HepG2 (cell line): ENCODE measurements around the gene DIP2C. TPM values are rescaled to one million over a fixed set of nuclear protein-coding genes. Genes with fewer than 3 reads are reported as not detected.

ENCODE experiments used
- ATAC-seq: fragments of 200-7000 bp; cut with Tn5 transposase; 3 replicates; pipeline ENCODE4 v1.9.1; 2020; ENCODE audit warnings: mild to moderate bottlenecking, moderate library complexity
- BruUV-seq: library from RNA; stranded (reverse); fragments of 400-500 nt; replicated peaks from 2 replicates; lab custom pipeline; 2021; lab: Mats Ljungman, UMichigan
- CTCF ChIA-PET: fragments of 300-600 bp; formaldehyde crosslinking; extraction: SDS; loops from one replicate; lab custom pipeline; 2021; ENCODE audit warnings: low total read pairs, inconsistent platforms, low intra/inter-chr PET ratio; lab: Yijun Ruan, JAX
- POLR2A ChIA-PET: fragments of 350-600 bp; sonication (Branson Sonifier 250); formaldehyde crosslinking; loops from one replicate; lab custom pipeline; 2020; ENCODE audit warnings: antibody characterized with exemption, inconsistent platforms; lab: Yijun Ruan, JAX
- DNase-seq: peaks from one replicate; pipeline ENCODE4 v3.0.0-alpha.2; 2015; ENCODE audit warnings: low spot score
- FAIRE-seq: peaks from 3 replicates; lab custom pipeline; 2011; peaks lifted over from hg19 to GRCh38; lab: Jason Lieb, UNC
- H2AFZ ChIP-seq: one replicate; pipeline ENCODE4 v1.6.1; 2011; ENCODE audit warnings: low read length, inconsistent platforms
- H3K27ac ChIP-seq: fragments of 300-600 bp; 3 replicates; pipeline ENCODE4 v1.8.0; 2011; ENCODE audit warnings: mixed run types, mild to moderate bottlenecking, mixed read lengths, low read length, inconsistent platforms; ENCODE audit not compliant: insufficient read depth; ENCODE audit errors: extremely low read length
- H3K27me3 ChIP-seq, 2 experiments: fragments of 200-600 bp in 1 of 2; 2 replicates in 1 of 2; 3 replicates in 1 of 2; pipeline versions ENCODE4 v1.6.0 to v1.8.0; 2011; ENCODE audit warnings: low read length in 2 of 2, mild to moderate bottlenecking in 2 of 2, moderate library complexity in 2 of 2, inconsistent platforms in 1 of 2; ENCODE audit not compliant: insufficient read depth in 2 of 2, control insufficient read depth in 1 of 2
- H3K36me3 ChIP-seq, 2 experiments: fragments of 200-600 bp in 1 of 2; replicated peaks in 1 of 2; 2 replicates in 1 of 2; 3 replicates in 1 of 2; pipeline versions ENCODE4 v1.5.1 to v1.8.0; 2011; ENCODE audit warnings: low read length in 2 of 2, inconsistent platforms in 1 of 2; ENCODE audit not compliant: insufficient read depth in 2 of 2, control insufficient read depth in 1 of 2
- H3K4me1 ChIP-seq: 2 replicates; pipeline ENCODE4 v1.5.1; 2012; ENCODE audit warnings: low read length, inconsistent platforms; ENCODE audit not compliant: insufficient read depth
- H3K4me2 ChIP-seq: 2 replicates; pipeline ENCODE4 v1.6.0; 2011; ENCODE audit warnings: low read depth, low read length, inconsistent platforms
- H3K4me3 ChIP-seq, 3 experiments: fragments of 200-600 bp in 1 of 3; sonication (generic), shearing (Covaris generic) in 1 of 3; replicated peaks in 1 of 3; 2 replicates each; pipeline ENCODE4 v1.5.1; 2011 to 2016; ENCODE audit warnings: low read length in 3 of 3, inconsistent platforms in 2 of 3, low read depth in 2 of 3, mild to moderate bottlenecking in 2 of 3, control low read depth in 1 of 3, mixed read lengths in 1 of 3; ENCODE audit not compliant: insufficient read depth in 1 of 3
- H3K79me2 ChIP-seq: one replicate; pipeline ENCODE4 v1.6.1; 2011; ENCODE audit warnings: low read length, inconsistent platforms; ENCODE audit not compliant: insufficient read depth
- H3K9ac ChIP-seq: 2 replicates; pipeline ENCODE4 v1.6.0; 2011; ENCODE audit warnings: mild to moderate bottlenecking, low read depth, low read length, inconsistent platforms; ENCODE audit not compliant: insufficient read depth
- H3K9me3 ChIP-seq: 2 replicates; pipeline ENCODE4 v1.5.1; 2012; ENCODE audit warnings: mild to moderate bottlenecking, low read length
- H4K20me1 ChIP-seq: 2 replicates; pipeline ENCODE4 v1.6.0; 2011; ENCODE audit warnings: inconsistent platforms, mild to moderate bottlenecking, low read length, moderate library complexity; ENCODE audit not compliant: insufficient read depth
- CBX2 ChIP-seq, 2 experiments: fragments of 200-600 bp in 1 of 2; sonication (generic); formaldehyde crosslinking in 1 of 2; IDR thresholded peaks; 2 replicates each; pipeline versions ENCODE4 v1.7.0 to v1.8.1; 2018 to 2022; ENCODE audit warnings: low read depth in 2 of 2, low read length in 1 of 2, mild to moderate bottlenecking in 1 of 2, missing genetic modification reagents in 1 of 2
- HMGA1 ChIP-seq: sonication (generic); formaldehyde crosslinking; conservative IDR thresholded peaks from 2 replicates; pipeline ENCODE4 v1.4.0; 2020; ENCODE audit warnings: missing genetic modification reagents
- HNF4G ChIP-seq, 2 experiments: sonication (generic) in 1 of 2; formaldehyde crosslinking in 1 of 2; IDR thresholded peaks; 2 replicates each; pipeline versions ENCODE4 v1.4.0 to v1.6.1; 2011 to 2020; ENCODE audit warnings: borderline replicate concordance in 2 of 2, low read depth in 2 of 2, mild to moderate bottlenecking in 2 of 2, low read length in 1 of 2, missing genetic modification reagents in 1 of 2, moderate library complexity in 1 of 2
- HNRNPH1 ChIP-seq: fragments of 200-400 bp; formaldehyde crosslinking; optimal IDR thresholded peaks from 2 replicates; pipeline ENCODE3; 2017; ENCODE audit warnings: mild to moderate bottlenecking, low read depth, low read length
- POGZ ChIP-seq: sonication (generic); formaldehyde crosslinking; IDR thresholded peaks from 2 replicates; pipeline ENCODE4 v1.4.0; 2020; ENCODE audit warnings: mild to moderate bottlenecking, missing genetic modification reagents
- TEF ChIP-seq: sonication (generic); formaldehyde crosslinking; IDR thresholded peaks from 2 replicates; pipeline ENCODE4 v1.5.0; 2020; ENCODE audit warnings: missing genetic modification reagents
- TGIF2 ChIP-seq: IDR thresholded peaks from 2 replicates; pipeline ENCODE4 v1.6.1; 2016; ENCODE audit warnings: control low read depth, missing compliant biosample characterization
- ZBTB3 ChIP-seq: sonication (generic); formaldehyde crosslinking; IDR thresholded peaks from 2 replicates; pipeline ENCODE4 v1.4.0; 2020; ENCODE audit warnings: low read depth, mild to moderate bottlenecking, moderate library complexity, missing genetic modification reagents, borderline replicate concordance
- ZBTB49 ChIP-seq: sonication (generic); formaldehyde crosslinking; IDR thresholded peaks from 2 replicates; pipeline ENCODE4 v1.4.0; 2020; ENCODE audit warnings: missing genetic modification reagents, borderline replicate concordance
- ZFP36L1 ChIP-seq: sonication (generic); formaldehyde crosslinking; IDR thresholded peaks from 2 replicates; pipeline ENCODE4 v1.8.0; 2022; ENCODE audit warnings: mild to moderate bottlenecking, missing genetic modification reagents, moderate library complexity
- ZFX ChIP-seq: sonication (generic); formaldehyde crosslinking; IDR thresholded peaks from 2 replicates; pipeline ENCODE4 v1.4.0; 2020; ENCODE audit warnings: mild to moderate bottlenecking, low read depth, missing genetic modification reagents, moderate library complexity
- ZNF296 ChIP-seq: sonication (generic); formaldehyde crosslinking; conservative IDR thresholded peaks from 2 replicates; pipeline ENCODE4 v1.5.0; 2020; ENCODE audit warnings: mild to moderate bottlenecking, missing genetic modification reagents
- ZNF75D ChIP-seq: sonication (generic); formaldehyde crosslinking; IDR thresholded peaks from 2 replicates; pipeline ENCODE4 v1.8.1; 2023; ENCODE audit warnings: missing genetic modification reagents, mild to moderate bottlenecking, borderline replicate concordance
- ZNF792 ChIP-seq: IDR thresholded peaks from 2 replicates; pipeline ENCODE4 v1.6.1; 2016
- WGBS: methylation state at CpG from one replicate; pipeline ENCODE4 v1.1.6; 2017; ENCODE audit warnings: low lambda C conversion rate; 5-methylcytosine and 5-hydroxymethylcytosine counted together
- in situ Hi-C: cut with HindIII; loops from 2 replicates; pipeline ENCODE4 v1.10.0; 2017; ENCODE audit warnings: low pct_unique_long_range_greater_than_20kb; ENCODE audit not compliant: extremely low pct_ligation_motif_present
- intact Hi-C: fragments of 100-400 bp; cut with micrococcal nuclease; formaldehyde crosslinking; loops from one replicate; pipeline ENCODE4 v1.10.0; 2022; ENCODE audit not compliant: unreplicated experiment
- polyA plus RNA-seq, 8 experiments: library from polyadenylated mRNA; depleted of rRNA in 3 of 8; stranded (reverse) in 7 of 8; unstranded in 1 of 8; fragments of >200 nt; fragmentation: Illumina TruSeq in 4 of 8; extraction: Trizol in 4 of 8; gene quantifications; 2 replicates each; pipeline versions ENCODE4 v1.2.1 to v1.2.3, GENCODE V29; 2011 to 2016; ENCODE audit warnings: low read depth in 4 of 8, missing spikeins in 1 of 8, mixed read lengths in 1 of 8; ENCODE audit not compliant: insufficient read depth in 1 of 8
- total RNA-seq, 5 experiments: library from RNA; depleted of rRNA; stranded (reverse); fragments of >200 nt; fragmentation: Illumina TruSeq; extraction: Trizol; gene quantifications; 2 replicates each; pipeline ENCODE4 v1.2.3, GENCODE V29; 2016; ENCODE audit warnings: low read depth in 1 of 5
- TF ChIP-seq, protein P1 (sequence below): sonication (generic); formaldehyde crosslinking; IDR thresholded peaks from 2 replicates; pipeline ENCODE4 v1.8.1; 2023; ENCODE audit warnings: mild to moderate bottlenecking, moderate library complexity, missing genetic modification reagents
- TF ChIP-seq, protein P2 (sequence below): IDR thresholded peaks from 2 replicates; pipeline ENCODE4 v1.4.0; 2020; ENCODE audit warnings: mild to moderate bottlenecking, missing genetic modification reagents

DIP2C gene
- total and polyA plus RNA-seq, 2 of the 13 experiments (the other 11 are each of a cell fraction or from before 2014, with no cell fraction given), result 2.2 to 2.7 TPM

DNA sequence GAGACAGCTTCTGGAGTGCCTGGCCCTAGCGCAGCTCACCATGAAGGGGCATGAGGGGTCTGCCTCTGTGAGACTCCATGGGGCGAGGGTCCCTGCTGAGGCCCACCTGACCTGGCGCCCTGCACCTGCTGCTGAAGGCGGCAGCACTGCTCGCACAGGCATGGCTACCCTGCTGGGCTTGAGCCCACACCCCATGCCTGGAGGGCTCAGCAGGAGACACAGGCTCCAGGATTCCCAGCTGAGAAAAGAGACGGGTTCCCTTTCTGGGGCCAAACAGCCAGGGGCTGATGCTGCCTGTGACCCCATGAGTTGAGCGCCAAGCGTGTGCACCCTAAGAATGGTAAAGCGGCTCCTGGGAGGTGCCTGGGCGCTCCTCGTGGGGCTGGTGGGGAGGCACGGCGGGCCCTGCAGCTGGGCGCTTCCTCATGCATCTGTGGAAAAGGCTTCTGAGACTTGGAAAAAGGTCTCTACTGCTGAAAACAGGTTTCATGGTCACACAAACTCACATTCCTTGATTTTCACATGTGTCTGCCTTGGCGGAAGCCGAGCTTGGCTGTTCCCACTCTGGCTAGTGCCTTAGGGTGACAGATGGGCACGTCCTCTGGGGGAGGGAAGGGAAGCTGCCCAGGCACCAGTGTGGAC, 320.8 kb downstream of the DIP2C start:
- in situ Hi-C loops (no loop called here), intact Hi-C loops (no loop called here)
- no peak overlapping the region for H3K27ac ChIP-seq
- H3K4me2 ChIP-seq, result no peak overlapping the region
- no peak overlapping the region for H3K9ac ChIP-seq
- TF ChIP-seq ZFX (CRISPR knock-in tag), result no peak
- no peak for TF ChIP-seq ZNF75D (CRISPR knock-in tag)
- TF ChIP-seq POGZ (CRISPR knock-in tag), result no peak
- TF ChIP-seq ZBTB49, result no peak
- no peak for TF ChIP-seq ZBTB3 (CRISPR knock-in tag)
- TF ChIP-seq, protein P1, sequence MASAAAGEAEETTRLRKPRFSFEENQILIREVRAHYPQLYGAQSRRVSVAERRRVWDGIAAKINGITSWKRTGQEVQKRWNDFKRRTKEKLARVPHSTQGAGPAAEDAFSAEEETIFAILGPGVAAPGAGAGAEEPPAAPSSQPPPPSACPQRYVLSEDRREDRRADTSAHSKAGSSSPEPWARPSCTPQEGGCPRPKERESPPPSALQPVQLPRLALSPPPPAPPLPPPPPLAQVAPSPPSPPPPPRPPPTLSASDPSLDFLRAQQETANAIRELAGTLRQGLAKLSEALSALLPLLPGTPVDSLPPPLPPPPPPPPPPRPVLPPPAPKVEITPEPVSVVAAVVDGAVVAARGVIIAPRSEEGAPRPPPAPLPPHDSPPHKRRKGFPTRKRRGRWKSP (CRISPR knock-in tag), result no peak
- no peak for TF ChIP-seq TEF (CRISPR knock-in tag)
- TF ChIP-seq, protein P2, sequence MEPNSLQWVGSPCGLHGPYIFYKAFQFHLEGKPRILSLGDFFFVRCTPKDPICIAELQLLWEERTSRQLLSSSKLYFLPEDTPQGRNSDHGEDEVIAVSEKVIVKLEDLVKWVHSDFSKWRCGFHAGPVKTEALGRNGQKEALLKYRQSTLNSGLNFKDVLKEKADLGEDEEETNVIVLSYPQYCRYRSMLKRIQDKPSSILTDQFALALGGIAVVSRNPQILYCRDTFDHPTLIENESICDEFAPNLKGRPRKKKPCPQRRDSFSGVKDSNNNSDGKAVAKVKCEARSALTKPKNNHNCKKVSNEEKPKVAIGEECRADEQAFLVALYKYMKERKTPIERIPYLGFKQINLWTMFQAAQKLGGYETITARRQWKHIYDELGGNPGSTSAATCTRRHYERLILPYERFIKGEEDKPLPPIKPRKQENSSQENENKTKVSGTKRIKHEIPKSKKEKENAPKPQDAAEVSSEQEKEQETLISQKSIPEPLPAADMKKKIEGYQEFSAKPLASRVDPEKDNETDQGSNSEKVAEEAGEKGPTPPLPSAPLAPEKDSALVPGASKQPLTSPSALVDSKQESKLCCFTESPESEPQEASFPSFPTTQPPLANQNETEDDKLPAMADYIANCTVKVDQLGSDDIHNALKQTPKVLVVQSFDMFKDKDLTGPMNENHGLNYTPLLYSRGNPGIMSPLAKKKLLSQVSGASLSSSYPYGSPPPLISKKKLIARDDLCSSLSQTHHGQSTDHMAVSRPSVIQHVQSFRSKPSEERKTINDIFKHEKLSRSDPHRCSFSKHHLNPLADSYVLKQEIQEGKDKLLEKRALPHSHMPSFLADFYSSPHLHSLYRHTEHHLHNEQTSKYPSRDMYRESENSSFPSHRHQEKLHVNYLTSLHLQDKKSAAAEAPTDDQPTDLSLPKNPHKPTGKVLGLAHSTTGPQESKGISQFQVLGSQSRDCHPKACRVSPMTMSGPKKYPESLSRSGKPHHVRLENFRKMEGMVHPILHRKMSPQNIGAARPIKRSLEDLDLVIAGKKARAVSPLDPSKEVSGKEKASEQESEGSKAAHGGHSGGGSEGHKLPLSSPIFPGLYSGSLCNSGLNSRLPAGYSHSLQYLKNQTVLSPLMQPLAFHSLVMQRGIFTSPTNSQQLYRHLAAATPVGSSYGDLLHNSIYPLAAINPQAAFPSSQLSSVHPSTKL, result no peak
- no peak for TF ChIP-seq HMGA1 (CRISPR knock-in tag)
- TF ChIP-seq ZFP36L1, result no peak
- no peak for TF ChIP-seq HNRNPH1
- no peak for TF ChIP-seq CBX2 (IDR thresholded peaks at IDR 0.05; ENCODE audit: low read depth, low read length)
- TF ChIP-seq CBX2 (CRISPR knock-in tag; IDR thresholded peaks at IDR 0.05; ENCODE audit: low read depth), result no peak
- TF ChIP-seq ZNF792 (CRISPR knock-in tag), result no peak
- no peak for TF ChIP-seq ZNF296 (CRISPR knock-in tag)
- no peak for TF ChIP-seq TGIF2
- no peak for TF ChIP-seq HNF4G (IDR thresholded peaks at IDR 0.05; ENCODE audit: borderline replicate concordance, low read depth, low read length)
- TF ChIP-seq HNF4G (CRISPR knock-in tag; IDR thresholded peaks at IDR 0.05; ENCODE audit: borderline replicate concordance, low read depth), result no peak
- FAIRE-seq (no peak), DNase-seq (no peak), ATAC-seq (no peak)
- CTCF ChIA-PET, result no interaction called here
- H3K4me1 ChIP-seq, result peaks cover 14% of the 10 kb centered on the region
- no peak overlapping the region for H3K4me3 ChIP-seq
- 94% methylated on average over 13 of the region's 17 CpGs for WGBS
- BruUV-seq, result no TSS peak
- no peaks in the 10 kb centered on the region for H3K79me2 ChIP-seq
- POLR2A ChIA-PET, result no interaction called here
- H2AFZ ChIP-seq, result no peak overlapping the region
- peaks cover 0 to 3% of the 10 kb centered on the region in 2 experiments; a peak in 3 of 5 replicates for H3K36me3 ChIP-seq
- H3K9me3 ChIP-seq, result no peaks in the 10 kb centered on the region
- H3K27me3 ChIP-seq, result no peaks in the 10 kb centered on the region
- no peaks in the 10 kb centered on the region for H4K20me1 ChIP-seq
